Measurements from ENCODE around the gene PLA2G6.
"Not testable (repeated sequence)": the region's sequence is repeated elsewhere in the genome, so short reads cannot be mapped to it uniquely, and the experiment has no call there.

The PLA2G6 gene

GRCh38 chr22:38086942-38087341 is 94.7 kb downstream of the PLA2G6 start:
- in situ Hi-C loops (cut with MboI; ENCODE audit: low sequenced_read_pairs) = no loop called here

DNA sequence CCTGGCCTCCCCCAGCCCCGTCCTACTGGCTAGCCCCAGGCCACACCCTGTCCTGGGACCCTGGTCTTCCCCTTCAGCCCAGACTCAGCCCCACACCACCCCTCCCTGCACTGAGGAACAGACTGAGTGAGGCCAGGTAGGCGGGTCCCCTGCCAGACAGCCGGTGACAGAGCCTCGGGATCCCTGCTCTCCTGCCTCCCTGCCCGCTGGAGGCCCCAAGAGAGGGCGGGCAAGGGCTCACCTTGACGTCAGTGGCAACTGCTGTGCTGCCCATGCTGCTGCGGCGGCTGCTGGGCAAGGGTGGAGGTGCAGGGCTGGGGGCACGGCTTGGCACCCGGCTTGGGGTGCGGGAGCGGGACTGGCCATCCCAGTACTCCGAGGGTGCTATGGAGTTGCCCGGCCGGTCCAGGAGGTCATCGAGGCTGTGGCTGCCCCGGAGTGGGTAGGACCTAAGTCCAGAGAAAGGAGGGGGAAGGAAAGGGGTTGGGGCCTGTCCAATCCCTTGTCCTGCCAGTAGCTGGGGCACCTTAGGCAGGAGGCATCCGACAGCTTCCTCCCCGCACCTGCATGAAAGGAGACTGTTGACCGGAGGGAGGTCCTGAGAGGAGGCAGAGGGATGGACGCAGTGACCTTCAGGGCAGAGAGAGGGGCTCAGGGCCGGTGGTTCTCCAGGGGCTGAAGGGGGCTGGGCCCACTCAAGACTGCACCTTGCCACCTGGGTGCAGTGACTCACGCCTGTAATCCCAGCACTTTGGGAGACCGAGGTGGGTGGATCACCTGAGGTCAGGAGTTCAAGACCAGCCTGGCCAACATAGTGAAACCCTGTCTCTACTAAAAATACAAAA is 95.4 kb downstream of the PLA2G6 start:
- in situ Hi-C loops (cut with MboI; ENCODE audit: low sequenced_read_pairs) = no loop called here

- in situ Hi-C loops (cut with MboI; ENCODE audit: low sequenced_read_pairs) = no loop called here
Observed at GRCh38 chr22:38085501-38085900, 96.1 kb downstream of the PLA2G6 start.

- in situ Hi-C loops (cut with MboI; ENCODE audit: low sequenced_read_pairs) = no loop called here
Observed at GRCh38 chr22:38085056-38085455, 96.6 kb downstream of the PLA2G6 start.

DNA sequence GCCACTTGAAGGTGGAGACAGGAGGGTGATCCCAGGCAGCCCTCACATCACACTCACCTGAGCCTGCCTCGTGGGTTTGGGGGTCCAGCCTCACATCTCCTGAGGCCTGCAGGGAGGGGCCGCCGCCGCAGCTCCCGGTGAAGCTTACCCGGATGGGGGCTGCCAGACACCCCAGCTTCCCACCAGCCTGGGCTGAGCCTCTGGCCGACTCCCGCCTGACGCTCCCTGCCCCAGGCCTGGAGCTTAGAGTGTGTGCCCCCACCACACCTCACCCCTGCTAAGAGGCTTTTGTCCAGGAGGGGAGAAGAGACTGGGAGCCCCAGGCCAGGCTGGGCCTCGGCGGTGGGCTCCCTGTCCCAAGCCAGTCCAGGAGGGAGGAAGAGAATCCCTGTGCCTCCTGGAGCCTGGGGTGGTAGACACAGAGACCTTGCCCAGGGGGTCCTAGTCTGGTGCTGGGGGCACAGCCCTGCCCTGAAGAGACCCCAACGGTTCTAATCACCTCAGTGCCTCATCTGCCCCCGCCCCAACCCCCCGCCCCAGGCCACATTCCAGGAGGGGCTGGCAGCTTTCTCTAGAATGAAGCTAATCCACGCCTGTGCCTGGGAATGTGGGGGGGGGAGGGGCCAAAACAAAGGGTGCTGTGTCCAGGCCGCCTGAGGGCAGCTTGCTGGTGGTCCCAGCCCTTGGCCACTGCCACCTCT is 97.5 kb downstream of the PLA2G6 start, which contains the start of gene SLC16A8:
Gene SLC16A8, minus strand, starts transcription at position 254 of the 701 bp plus-strand sequence. CDS start 1,311 bp downstream, outside the sequence.
- in situ Hi-C loops (cut with MboI; ENCODE audit: low sequenced_read_pairs) = no loop called here

- in situ Hi-C loops (cut with MboI; ENCODE audit: low sequenced_read_pairs) = no loop called here
Observed at GRCh38 chr22:38082986-38083710, 98.5 kb downstream of the PLA2G6 start.

GRCh38 chr22:38081941-38082828 is 99.4 kb downstream of the PLA2G6 start:
- in situ Hi-C loops (cut with MboI; ENCODE audit: low sequenced_read_pairs) = no loop called here

- in situ Hi-C loops (cut with MboI; ENCODE audit: low sequenced_read_pairs) = no loop called here
Observed at GRCh38 chr22:38081636-38081940, 100.0 kb downstream of the PLA2G6 start.

DNA sequence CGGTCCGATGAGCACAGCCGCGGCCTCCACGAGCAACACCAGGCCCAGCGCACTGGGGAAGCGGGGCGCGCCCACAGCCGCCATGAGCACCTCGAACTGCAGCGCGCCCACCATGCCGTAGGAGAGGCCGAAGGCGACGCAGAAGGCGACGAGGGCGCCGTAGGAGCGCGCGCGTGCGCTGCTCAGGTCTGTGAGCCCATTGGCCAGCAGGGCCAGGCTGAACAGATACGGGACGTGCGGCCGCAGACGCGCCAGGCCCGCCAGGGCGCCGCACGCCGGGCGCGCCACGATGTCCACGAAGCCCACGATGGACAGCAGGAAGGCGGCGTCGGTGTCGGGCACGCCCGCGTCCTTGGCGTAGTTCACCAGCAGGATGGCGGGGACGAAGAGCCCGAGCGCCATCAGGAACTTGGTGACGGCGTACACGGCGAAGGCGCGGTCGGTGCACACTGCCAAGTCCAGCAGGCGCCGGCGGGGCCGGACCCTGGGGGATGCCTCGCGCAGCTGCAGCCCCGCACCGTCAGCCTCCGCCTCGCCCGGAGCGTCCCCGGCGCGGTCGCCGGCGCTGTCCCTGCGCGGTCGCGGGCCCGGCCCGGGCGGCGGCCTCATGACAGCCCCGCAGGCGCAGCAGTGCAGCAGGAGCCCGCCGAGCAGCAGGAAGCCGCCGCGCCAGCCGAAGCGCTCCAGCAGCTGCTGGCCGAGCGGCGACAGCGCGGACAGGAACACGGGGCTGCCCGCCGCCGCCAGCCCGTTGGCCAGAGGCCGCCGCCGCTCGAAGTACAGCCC is 100.6 kb downstream of the PLA2G6 start:
- in situ Hi-C loops (cut with MboI; ENCODE audit: low sequenced_read_pairs) = no loop called here

DNA sequence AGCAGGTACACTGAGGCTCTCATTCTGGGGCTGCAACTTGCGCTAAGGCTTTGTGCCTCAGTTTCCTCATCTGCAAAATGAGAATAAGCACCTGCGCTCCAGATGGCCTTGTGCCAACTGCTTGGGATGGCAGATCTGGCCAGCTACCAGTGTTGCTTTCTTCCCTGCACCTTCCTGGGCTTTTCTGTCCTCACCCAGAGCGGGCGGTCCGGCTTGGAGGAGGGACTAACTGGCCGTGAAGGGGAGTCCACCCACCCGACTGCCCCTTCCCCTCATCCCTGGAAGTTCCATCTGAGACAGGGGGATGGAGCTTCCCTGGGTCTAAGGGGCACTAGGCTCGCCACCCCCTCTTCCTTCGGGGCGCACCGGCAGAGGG is 101.2 kb downstream of the PLA2G6 start:
- in situ Hi-C loops (cut with MboI; ENCODE audit: low sequenced_read_pairs) = no loop called here

- in situ Hi-C loops (cut with MboI; ENCODE audit: low sequenced_read_pairs) = no loop called here
Observed at GRCh38 chr22:38079804-38080203, 101.8 kb downstream of the PLA2G6 start.

DNA sequence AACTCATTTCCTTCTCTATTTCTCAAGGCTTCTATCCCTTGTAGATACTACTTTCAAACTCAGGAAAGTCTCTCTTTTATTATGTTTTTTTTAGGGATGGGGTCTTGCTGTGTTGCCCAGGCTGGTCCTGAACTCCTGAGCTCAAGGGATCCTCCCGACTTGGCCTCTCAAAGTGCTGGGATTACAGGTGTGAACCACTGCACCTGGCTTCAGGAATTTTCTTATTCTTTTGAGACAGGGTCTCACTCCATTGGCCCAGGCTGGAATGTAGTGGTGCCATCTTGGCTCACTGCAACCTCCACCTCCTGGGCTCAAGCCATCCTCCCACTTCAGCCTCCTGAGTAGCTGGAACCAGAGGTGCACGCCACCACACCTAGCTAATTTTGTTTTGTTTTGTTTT is 102.4 kb downstream of the PLA2G6 start:
- in situ Hi-C loops (cut with MboI; ENCODE audit: low sequenced_read_pairs) = not testable (repeated sequence)

- in situ Hi-C loops (cut with MboI; ENCODE audit: low sequenced_read_pairs) = no loop called here
Observed at GRCh38 chr22:38078046-38078840, 103.4 kb downstream of the PLA2G6 start.

DNA sequence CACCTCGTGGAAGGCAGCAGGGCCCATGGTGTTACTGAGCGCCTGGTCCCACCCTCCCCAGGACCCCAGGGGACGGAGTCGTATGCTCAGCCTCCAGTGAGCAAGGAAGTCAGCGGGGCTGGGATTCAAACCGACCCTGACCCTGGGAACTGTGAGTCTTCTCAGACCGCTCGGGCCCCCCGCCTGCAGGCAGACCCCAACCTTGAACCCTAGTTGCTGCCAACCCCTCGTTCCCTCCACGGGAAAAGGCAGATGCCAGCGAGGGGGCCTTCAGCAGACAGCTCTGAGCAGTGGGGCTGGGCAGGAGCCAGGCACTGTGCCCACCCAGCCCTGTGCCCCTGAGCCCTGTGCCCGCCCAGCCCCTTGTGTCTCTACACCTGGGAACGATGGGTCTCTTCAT is 104.0 kb downstream of the PLA2G6 start:
- in situ Hi-C loops (cut with MboI; ENCODE audit: low sequenced_read_pairs) = no loop called here

DNA sequence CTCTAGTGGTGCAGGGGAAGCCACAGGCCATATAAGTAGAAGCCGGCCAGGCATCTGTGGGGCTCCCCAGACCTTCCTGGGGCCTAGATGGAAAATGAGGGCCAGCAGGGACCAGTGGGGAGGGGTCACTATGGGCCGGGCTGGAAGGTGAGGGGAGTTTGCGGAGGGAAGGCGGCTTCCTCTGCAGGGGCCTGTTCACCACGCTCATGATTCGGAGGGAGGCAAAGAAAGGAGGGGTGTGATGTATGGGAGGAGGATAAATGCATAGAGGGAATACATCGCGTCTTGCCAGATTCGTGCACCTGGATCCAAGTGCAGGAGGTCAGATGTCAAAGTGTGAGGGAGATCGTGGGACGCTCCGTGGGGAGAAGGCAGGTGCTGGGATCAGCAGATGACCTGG is 104.5 kb downstream of the PLA2G6 start:
- in situ Hi-C loops (cut with MboI; ENCODE audit: low sequenced_read_pairs) = no loop called here

DNA sequence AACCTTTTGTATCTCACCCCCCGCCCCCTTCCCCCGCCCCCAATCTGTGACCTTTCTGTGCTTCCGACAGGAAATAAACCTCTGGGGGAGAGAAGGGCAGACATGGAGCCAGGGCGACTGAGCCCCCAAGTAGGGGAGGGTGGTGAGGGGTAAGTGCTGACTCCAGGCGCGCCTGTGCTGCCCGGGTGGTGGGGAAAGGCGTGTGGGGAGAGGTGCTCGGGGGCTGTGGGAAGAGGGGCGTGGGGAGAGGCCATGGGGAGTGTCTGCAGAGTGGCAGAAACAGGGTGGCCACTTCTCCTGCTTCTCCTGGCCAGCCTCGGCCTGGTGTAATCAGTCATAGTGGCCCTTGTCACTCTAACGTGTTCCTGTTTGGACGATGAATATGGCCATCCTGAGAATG is 105.7 kb downstream of the PLA2G6 start:
- in situ Hi-C loops (cut with MboI; ENCODE audit: low sequenced_read_pairs) = no loop called here

DNA sequence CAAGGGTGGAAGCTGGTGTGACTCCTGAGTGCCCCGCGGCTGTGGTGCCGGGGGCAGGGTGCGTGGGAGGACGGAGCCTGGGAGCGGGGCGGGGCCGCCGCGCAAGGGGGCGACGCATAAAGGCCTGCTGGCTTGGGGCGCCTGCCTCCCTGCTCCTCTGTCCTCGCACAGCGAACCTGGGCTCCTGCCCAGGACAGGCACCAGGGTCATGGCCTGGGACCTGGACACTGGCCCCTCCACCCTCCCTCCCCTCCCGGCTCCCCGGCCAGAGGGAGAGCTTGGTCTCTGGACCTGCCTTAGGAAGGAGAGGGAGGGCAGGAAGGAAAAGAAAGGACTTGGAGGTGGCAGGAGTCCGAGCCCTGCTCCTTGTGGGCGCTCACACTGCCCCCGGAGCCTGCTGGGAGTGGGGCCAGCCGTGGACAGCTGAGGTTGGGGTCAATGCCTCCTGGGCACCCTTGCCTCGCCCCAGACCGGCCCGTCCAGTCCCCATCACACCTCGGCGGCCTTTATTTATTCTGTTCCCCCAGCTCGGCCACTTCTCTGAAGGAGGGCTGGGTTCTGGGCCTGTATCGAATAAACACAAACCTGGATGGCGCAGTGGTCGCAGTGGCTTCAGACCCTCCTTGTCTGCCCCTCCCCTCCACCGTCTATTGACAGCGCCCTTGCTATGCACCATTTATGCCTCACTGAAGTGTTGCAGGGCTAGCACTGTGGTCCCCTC is 106.4 kb downstream of the PLA2G6 start:
- in situ Hi-C loops (cut with MboI; ENCODE audit: low sequenced_read_pairs) = no loop called here

Measured in HL-60/S4 treated with retinoic acid at 250 ng/mL for 4 days and 3 days (cell line).